GM12864 (cell line): Measurements from ENCODE around the gene MTHFD1.

Experiments
- DNase-seq: peaks from one replicate; pipeline ENCODE4 v3.0.0-alpha.2; 2011; ENCODE audit warnings: low read depth
- H3K4me3 ChIP-seq: 2 replicates; pipeline ENCODE4 v1.5.1; 2011; ENCODE audit warnings: mild to moderate bottlenecking, low read depth, low read length, control low read depth
- CTCF ChIP-seq: IDR thresholded peaks from 2 replicates; pipeline ENCODE4 v1.5.1; 2011; ENCODE audit warnings: low read depth, mild to moderate bottlenecking, moderate library complexity, low read length, control low read depth, inconsistent platforms; ENCODE audit errors: missing control alignments

MTHFD1 gene

GRCh38 chr14:64491637-64492036 lies 103.5 kb downstream of the MTHFD1 start:
- no peak for TF ChIP-seq CTCF
- H3K4me3 ChIP-seq: no peak overlapping the region
- no peak for DNase-seq

- DNase-seq: no peak
- TF ChIP-seq CTCF: no peak
- H3K4me3 ChIP-seq: no peak overlapping the region
Observed at GRCh38 chr14:64493455-64493854, 105.3 kb downstream of the MTHFD1 start.

- DNase-seq: no peak
- TF ChIP-seq CTCF: no peak
- no peak overlapping the region for H3K4me3 ChIP-seq
Observed at GRCh38 chr14:64495252-64495651, 107.1 kb downstream of the MTHFD1 start.

GRCh38 chr14:64496764-64497163 lies 108.6 kb downstream of the MTHFD1 start:
- TF ChIP-seq CTCF: no peak
- DNase-seq: no peak
- H3K4me3 ChIP-seq: no peak overlapping the region

- no peak for DNase-seq
- TF ChIP-seq CTCF: no peak
- no peak overlapping the region; the same call in 1 of the 2 replicates for H3K4me3 ChIP-seq
Observed at GRCh38 chr14:64500088-64500487, 111.9 kb downstream of the MTHFD1 start.

- no peak for TF ChIP-seq CTCF
- peak overlapping the region; percentile 70 for H3K4me3 ChIP-seq
- DNase-seq: no peak
Observed at GRCh38 chr14:64501411-64502171, 113.4 kb downstream of the MTHFD1 start.

- H3K4me3 ChIP-seq: peak overlapping the region; percentile 70
- no peak for TF ChIP-seq CTCF
- no peak for DNase-seq
Observed at GRCh38 chr14:64502456-64502855, 114.3 kb downstream of the MTHFD1 start.
